ENCODE measurements around the gene P3H4. TPM values are rescaled to one million over a fixed set of nuclear protein-coding genes. Genes with fewer than 3 reads are reported as not detected.

The P3H4 gene
- total and polyA plus RNA-seq, 10 of the 15 experiments (the other 5 are each of a cell fraction or from before 2014, with no cell fraction given) = 0.32 to 1.1 (median 0.64) TPM; not detected in 1

DNA sequence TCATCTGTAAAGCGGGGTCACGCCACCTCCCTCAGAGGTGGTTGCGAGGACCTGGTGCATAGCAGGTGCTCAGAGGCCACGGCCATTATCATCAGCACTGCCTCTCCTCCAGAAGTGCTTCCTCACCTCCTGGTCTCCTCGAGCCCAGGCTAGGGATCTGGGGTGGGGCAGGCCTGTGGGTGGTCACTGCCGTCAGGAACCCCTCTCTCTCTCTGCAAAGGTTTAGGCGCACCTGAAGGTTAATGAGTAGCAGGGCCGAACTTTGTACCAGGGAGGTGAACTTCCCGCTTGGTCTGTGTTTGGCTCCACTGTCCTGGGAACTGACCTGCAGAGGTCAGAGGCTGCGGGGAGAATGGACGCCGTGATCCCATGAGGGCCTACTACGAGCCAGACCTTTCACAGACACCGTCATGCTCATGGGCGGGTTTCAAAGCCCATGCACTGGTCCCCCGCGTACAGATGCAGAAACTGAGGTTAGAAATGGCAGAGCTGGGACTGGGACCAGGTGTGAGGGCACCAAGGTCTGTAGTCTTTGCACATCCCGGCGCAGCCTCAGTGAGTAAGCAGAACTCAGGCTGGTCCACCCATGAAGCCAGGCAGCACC is 39.1 kb downstream of the P3H4 start:
- intact Hi-C loops (cut with micrococcal nuclease; ENCODE audit: unreplicated experiment) (no loop called here), in situ Hi-C loops (cut with MboI) (no loop called here)
- TF ChIP-seq FOS (IDR thresholded peaks at IDR 0.05; ENCODE audit: borderline replicate concordance, extremely low read depth, insufficient read length) = no peak
- TF ChIP-seq NFYB (IDR thresholded peaks at IDR 0.05; ENCODE audit: insufficient read depth, low read depth, low read length) = no peak
- no peak for TF ChIP-seq RFX5 (IDR thresholded peaks at IDR 0.05; ENCODE audit: low read depth, low read length)
- TF ChIP-seq CHD2 (IDR thresholded peaks at IDR 0.05; ENCODE audit: borderline replicate concordance, low read depth, low read length) = no peak
- TF ChIP-seq, protein P1, sequence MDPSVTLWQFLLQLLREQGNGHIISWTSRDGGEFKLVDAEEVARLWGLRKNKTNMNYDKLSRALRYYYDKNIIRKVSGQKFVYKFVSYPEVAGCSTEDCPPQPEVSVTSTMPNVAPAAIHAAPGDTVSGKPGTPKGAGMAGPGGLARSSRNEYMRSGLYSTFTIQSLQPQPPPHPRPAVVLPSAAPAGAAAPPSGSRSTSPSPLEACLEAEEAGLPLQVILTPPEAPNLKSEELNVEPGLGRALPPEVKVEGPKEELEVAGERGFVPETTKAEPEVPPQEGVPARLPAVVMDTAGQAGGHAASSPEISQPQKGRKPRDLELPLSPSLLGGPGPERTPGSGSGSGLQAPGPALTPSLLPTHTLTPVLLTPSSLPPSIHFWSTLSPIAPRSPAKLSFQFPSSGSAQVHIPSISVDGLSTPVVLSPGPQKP (IDR thresholded peaks at IDR 0.05; ENCODE audit: low read depth, low read length) = no peak
- no peak for TF ChIP-seq NRF1 (conservative IDR thresholded peaks at IDR 0.05; ENCODE audit: low read depth, low read length)
- no peak for TF ChIP-seq ESRRA (IDR thresholded peaks at IDR 0.05; ENCODE audit: low read length)
- TF ChIP-seq ZBED1 (IDR thresholded peaks at IDR 0.05; ENCODE audit: borderline replicate concordance) = no peak
- no peak for TF ChIP-seq PKNOX1 (IDR thresholded peaks at IDR 0.05)
- no peak for TF ChIP-seq TCF12 (IDR thresholded peaks at IDR 0.05; ENCODE audit: low read depth, low read length)
- Histone ChIP-seq H3K27me3 (replicated peaks in 1 of 2; ENCODE audit: control insufficient read depth in 2 of 2, insufficient read depth in 2 of 2, low read length in 1 of 2) (no peaks in the 10 kb centered on the region), H3K4me1 (ENCODE audit: control insufficient read depth, insufficient read depth, low read length) (no peaks in the 10 kb centered on the region), H3K9me3 (replicated peaks; ENCODE audit: control insufficient read depth, insufficient read depth, low read length) (no peaks in the 10 kb centered on the region), H3K4me2 (ENCODE audit: control insufficient read depth, insufficient read depth) (no peak overlapping the region), H3K79me2 (ENCODE audit: control insufficient read depth, insufficient read depth, low read length) (peaks cover 4% of the 10 kb centered on the region), H3K4me3 (no peak overlapping the region), H4K20me1 (ENCODE audit: control insufficient read depth, insufficient read depth) (no peaks in the 10 kb centered on the region), H2AFZ (ENCODE audit: control insufficient read depth, low read depth, low read length) (no peak overlapping the region), H3K9ac (ENCODE audit: control insufficient read depth, insufficient read depth, low read length) (no peak overlapping the region), H3K36me3 (ENCODE audit: control insufficient read depth in 2 of 2, insufficient read depth in 2 of 2, low read length in 1 of 2) (no peaks in the 10 kb centered on the region), H3K27ac (ENCODE audit: control insufficient read depth, insufficient read depth) (no peak overlapping the region)
- FAIRE-seq = no peak
- ChIA-PET CTCF (interaction anchor here (1.3 kb wide), 1 partner anchor 14 kb away, joined by 3 read pairs; the partner anchor contains the start of gene JUP), RAD21 (ENCODE audit: unreplicated experiment) (interaction anchor here (0.6 kb wide), 1 partner anchor 89 kb away, joined by 3 read pairs; no protein-coding TSS in a partner anchor), SMC1A (ENCODE audit: uncharacterized antibody, unreplicated experiment) (interaction anchor here (2.4 kb wide), 1 partner anchor 13 kb away, joined by 8 read pairs; the partner anchor contains the start of gene JUP), POLR2A (no interaction called here)
- ATAC-seq = no peak
- no TSS peak for BruUV-seq (replicated peaks)
- 67% methylated on average over 19 of the region's 19 CpGs for WGBS (ENCODE audit: insufficient coverage, insufficient replicate concordance, low lambda C conversion rate, missing lambda C conversion rate)
- no peak for DNase-seq (ENCODE audit: low read depth, low spot score)

Measured in GM12878 (cell line).